H1 (cell line): ENCODE measurements around the gene FITM1. TPM values are rescaled to one million over a fixed set of nuclear protein-coding genes. Genes with fewer than 3 reads are reported as not detected.

Source experiments
- CHD2 ChIP-seq: IDR thresholded peaks from 2 replicates; pipeline ENCODE4 v1.6.1; 2012; ENCODE audit warnings: low read length, improper control_type of control experiment
- GTF2F1 ChIP-seq: IDR thresholded peaks from 2 replicates; pipeline ENCODE4 v1.6.1; 2012; ENCODE audit warnings: low read depth, low read length, improper control_type of control experiment, borderline replicate concordance
- PHF8 ChIP-seq: fragments of 200-600 bp; sonication (generic); conservative IDR thresholded peaks from 2 replicates; pipeline ENCODE4 v1.7.1; 2012; ENCODE audit warnings: low read depth, mild to moderate bottlenecking, inconsistent platforms, low read length, moderate library complexity
- RAD21 ChIP-seq, 2 experiments: IDR thresholded peaks in 1 of 2; conservative IDR thresholded peaks in 1 of 2; 2 replicates each; pipeline ENCODE4 v1.6.1; 2011; ENCODE audit warnings: low read depth in 2 of 2, low read length in 2 of 2, improper control_type of control experiment in 1 of 2, inconsistent platforms in 1 of 2, mild to moderate bottlenecking in 1 of 2, moderate library complexity in 1 of 2
- RBBP5 ChIP-seq: IDR thresholded peaks from 2 replicates; pipeline ENCODE4 v1.7.1; 2012; ENCODE audit warnings: low read depth, mild to moderate bottlenecking, inconsistent platforms, low read length, moderate library complexity, borderline replicate concordance
- SUZ12 ChIP-seq: fragments of 200-600 bp; sonication (generic); IDR thresholded peaks from 2 replicates; pipeline ENCODE4 v1.6.1; 2012; ENCODE audit warnings: mild to moderate bottlenecking, inconsistent platforms, low read length, moderate library complexity, mixed read lengths
- TBP ChIP-seq: IDR thresholded peaks from 2 replicates; pipeline ENCODE4 v1.6.1; 2011; ENCODE audit warnings: low read depth, low read length, improper control_type of control experiment
- polyA plus RNA-seq, 7 experiments: library from polyadenylated mRNA; depleted of rRNA in 3 of 7; stranded (reverse) in 5 of 7; unstranded in 2 of 7; fragments of >200 nt in 5 of 7; fragments of 200-250 nt in 2 of 7; gene quantifications; 1 replicate in 5 of 7; 2 replicates in 1 of 7; 4 replicates in 1 of 7; pipeline versions ENCODE4 v1.2.1 to v1.2.3, GENCODE V29; 2011 to 2013; ENCODE audit warnings: missing spikeins in 2 of 7, mixed read lengths in 2 of 7
- total RNA-seq: library from RNA; stranded (reverse); fragmentation: NEBNext Ultra II Directional; extraction: Animal tissue kit (Norgen Biotek cat#: 25700); gene quantifications from 2 replicates; pipeline ENCODE4 v1.2.1, GENCODE V29; 2021
- TF ChIP-seq, protein P1 (sequence below): fragments of 300-600 bp; sonication (generic); IDR thresholded peaks from 2 replicates; pipeline ENCODE4 v1.7.1; 2012; ENCODE audit warnings: low read length, moderate library complexity, mild to moderate bottlenecking, inconsistent platforms; ENCODE audit not compliant: insufficient replicate concordance
- TF ChIP-seq, protein P2 (sequence below): IDR thresholded peaks from 2 replicates; pipeline ENCODE4 v1.6.1; 2012; ENCODE audit warnings: inconsistent platforms

Gene FITM1
- total and polyA plus RNA-seq, 2 of the 8 experiments (the other 6 are each of a cell fraction or from before 2014, with no cell fraction given) = 0.53 to 0.76 TPM

DNA sequence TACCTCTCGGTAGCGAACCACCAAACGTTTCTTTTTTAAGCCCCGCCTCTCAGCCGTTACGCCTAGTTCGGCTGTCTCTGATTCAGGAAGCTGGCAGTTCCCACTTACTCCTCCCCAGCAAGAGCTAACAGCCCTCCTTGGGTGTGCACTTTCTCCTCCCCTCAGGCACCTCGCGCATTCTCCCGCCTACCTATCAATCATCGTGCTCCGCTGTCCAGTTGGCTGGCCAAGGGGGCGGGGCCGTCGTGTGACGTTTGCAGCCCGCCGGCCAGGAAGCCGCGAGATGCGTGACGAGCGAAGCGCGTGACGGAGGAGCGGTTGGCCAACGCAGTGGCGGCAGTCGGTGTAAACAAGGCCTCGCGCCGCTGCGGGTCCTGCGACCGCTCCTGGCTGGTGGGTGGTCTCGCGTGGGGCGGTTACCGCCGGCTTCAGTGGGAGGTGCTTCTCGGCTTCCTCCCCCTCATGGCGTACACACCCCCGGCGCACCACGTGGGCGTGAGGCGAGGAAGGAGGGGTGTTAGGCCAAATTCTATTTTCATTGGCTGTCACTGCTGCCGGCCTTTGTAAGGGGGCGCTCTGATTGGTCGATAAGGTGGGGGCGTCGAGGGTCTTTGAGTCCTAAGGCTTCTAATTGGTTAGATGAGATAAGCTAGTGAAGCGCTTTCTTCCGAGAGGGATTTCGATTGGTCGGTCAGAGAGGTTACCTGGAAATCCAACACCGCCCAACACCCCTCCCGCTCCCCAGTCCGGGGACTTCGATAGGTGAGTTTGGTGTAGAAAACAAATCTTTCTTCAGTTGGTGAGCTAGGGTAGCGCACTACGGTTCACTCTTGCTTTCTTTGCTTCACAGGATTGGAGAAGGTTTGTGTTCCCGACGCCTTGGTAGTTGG, 15.7 kb upstream of the FITM1 start, which contains the start of the genes DCAF11 and NRL (continued):
- TF ChIP-seq, protein P1, sequence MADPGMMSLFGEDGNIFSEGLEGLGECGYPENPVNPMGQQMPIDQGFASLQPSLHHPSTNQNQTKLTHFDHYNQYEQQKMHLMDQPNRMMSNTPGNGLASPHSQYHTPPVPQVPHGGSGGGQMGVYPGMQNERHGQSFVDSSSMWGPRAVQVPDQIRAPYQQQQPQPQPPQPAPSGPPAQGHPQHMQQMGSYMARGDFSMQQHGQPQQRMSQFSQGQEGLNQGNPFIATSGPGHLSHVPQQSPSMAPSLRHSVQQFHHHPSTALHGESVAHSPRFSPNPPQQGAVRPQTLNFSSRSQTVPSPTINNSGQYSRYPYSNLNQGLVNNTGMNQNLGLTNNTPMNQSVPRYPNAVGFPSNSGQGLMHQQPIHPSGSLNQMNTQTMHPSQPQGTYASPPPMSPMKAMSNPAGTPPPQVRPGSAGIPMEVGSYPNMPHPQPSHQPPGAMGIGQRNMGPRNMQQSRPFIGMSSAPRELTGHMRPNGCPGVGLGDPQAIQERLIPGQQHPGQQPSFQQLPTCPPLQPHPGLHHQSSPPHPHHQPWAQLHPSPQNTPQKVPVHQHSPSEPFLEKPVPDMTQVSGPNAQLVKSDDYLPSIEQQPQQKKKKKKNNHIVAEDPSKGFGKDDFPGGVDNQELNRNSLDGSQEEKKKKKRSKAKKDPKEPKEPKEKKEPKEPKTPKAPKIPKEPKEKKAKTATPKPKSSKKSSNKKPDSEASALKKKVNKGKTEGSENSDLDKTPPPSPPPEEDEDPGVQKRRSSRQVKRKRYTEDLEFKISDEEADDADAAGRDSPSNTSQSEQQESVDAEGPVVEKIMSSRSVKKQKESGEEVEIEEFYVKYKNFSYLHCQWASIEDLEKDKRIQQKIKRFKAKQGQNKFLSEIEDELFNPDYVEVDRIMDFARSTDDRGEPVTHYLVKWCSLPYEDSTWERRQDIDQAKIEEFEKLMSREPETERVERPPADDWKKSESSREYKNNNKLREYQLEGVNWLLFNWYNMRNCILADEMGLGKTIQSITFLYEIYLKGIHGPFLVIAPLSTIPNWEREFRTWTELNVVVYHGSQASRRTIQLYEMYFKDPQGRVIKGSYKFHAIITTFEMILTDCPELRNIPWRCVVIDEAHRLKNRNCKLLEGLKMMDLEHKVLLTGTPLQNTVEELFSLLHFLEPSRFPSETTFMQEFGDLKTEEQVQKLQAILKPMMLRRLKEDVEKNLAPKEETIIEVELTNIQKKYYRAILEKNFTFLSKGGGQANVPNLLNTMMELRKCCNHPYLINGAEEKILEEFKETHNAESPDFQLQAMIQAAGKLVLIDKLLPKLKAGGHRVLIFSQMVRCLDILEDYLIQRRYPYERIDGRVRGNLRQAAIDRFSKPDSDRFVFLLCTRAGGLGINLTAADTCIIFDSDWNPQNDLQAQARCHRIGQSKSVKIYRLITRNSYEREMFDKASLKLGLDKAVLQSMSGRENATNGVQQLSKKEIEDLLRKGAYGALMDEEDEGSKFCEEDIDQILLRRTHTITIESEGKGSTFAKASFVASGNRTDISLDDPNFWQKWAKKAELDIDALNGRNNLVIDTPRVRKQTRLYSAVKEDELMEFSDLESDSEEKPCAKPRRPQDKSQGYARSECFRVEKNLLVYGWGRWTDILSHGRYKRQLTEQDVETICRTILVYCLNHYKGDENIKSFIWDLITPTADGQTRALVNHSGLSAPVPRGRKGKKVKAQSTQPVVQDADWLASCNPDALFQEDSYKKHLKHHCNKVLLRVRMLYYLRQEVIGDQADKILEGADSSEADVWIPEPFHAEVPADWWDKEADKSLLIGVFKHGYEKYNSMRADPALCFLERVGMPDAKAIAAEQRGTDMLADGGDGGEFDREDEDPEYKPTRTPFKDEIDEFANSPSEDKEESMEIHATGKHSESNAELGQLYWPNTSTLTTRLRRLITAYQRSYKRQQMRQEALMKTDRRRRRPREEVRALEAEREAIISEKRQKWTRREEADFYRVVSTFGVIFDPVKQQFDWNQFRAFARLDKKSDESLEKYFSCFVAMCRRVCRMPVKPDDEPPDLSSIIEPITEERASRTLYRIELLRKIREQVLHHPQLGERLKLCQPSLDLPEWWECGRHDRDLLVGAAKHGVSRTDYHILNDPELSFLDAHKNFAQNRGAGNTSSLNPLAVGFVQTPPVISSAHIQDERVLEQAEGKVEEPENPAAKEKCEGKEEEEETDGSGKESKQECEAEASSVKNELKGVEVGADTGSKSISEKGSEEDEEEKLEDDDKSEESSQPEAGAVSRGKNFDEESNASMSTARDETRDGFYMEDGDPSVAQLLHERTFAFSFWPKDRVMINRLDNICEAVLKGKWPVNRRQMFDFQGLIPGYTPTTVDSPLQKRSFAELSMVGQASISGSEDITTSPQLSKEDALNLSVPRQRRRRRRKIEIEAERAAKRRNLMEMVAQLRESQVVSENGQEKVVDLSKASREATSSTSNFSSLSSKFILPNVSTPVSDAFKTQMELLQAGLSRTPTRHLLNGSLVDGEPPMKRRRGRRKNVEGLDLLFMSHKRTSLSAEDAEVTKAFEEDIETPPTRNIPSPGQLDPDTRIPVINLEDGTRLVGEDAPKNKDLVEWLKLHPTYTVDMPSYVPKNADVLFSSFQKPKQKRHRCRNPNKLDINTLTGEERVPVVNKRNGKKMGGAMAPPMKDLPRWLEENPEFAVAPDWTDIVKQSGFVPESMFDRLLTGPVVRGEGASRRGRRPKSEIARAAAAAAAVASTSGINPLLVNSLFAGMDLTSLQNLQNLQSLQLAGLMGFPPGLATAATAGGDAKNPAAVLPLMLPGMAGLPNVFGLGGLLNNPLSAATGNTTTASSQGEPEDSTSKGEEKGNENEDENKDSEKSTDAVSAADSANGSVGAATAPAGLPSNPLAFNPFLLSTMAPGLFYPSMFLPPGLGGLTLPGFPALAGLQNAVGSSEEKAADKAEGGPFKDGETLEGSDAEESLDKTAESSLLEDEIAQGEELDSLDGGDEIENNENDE = no peak
- no peak for TF ChIP-seq RBBP5
- TF ChIP-seq RAD21 (IDR thresholded peaks at IDR 0.05 in 1 of 2, conservative IDR thresholded peaks at IDR 0.05 in 1 of 2; ENCODE audit: low read depth in 2 of 2, low read length in 2 of 2) = no peak
- TF ChIP-seq TBP = peak; percentile 66
- TF ChIP-seq, protein P2, sequence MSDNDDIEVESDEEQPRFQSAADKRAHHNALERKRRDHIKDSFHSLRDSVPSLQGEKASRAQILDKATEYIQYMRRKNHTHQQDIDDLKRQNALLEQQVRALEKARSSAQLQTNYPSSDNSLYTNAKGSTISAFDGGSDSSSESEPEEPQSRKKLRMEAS = peak; percentile 94
- peak; percentile 91 for TF ChIP-seq CHD2
- TF ChIP-seq PHF8 = peak; percentile 79
- TF ChIP-seq SUZ12 = no peak
- TF ChIP-seq GTF2F1 = no peak
